Neuronal stem cell (in vitro differentiated cells): ENCODE results near the gene ETFRF1.

Experiments
- DNase-seq: peaks from one replicate; pipeline ENCODE4 v3.0.0-alpha.2; 2013; ENCODE audit warnings: low spot score
- H2AFZ ChIP-seq: one replicate; pipeline ENCODE4 v1.6.1; 2013; ENCODE audit warnings: mild to moderate bottlenecking, low read length, inconsistent platforms
- H2AK5ac ChIP-seq: 2 replicates; pipeline ENCODE4 v1.6.1; 2013; ENCODE audit warnings: low read depth, mild to moderate bottlenecking, inconsistent platforms, low read length, moderate library complexity, mixed read lengths
- H2BK120ac ChIP-seq: 2 replicates; pipeline ENCODE4 v1.6.1; 2013; ENCODE audit warnings: low read depth, mild to moderate bottlenecking, inconsistent platforms, low read length, moderate library complexity, mixed read lengths
- H2BK12ac ChIP-seq: one replicate; pipeline ENCODE4 v1.6.1; 2013; ENCODE audit warnings: low read length, inconsistent platforms
- H2BK15ac ChIP-seq: 2 replicates; pipeline ENCODE4 v1.6.1; 2013; ENCODE audit warnings: mild to moderate bottlenecking, low read length, inconsistent platforms, mixed read lengths
- H2BK5ac ChIP-seq: one replicate; pipeline ENCODE4 v1.6.1; 2013; ENCODE audit warnings: inconsistent platforms, mild to moderate bottlenecking, low read length, moderate library complexity
- H3K14ac ChIP-seq: one replicate; pipeline ENCODE4 v1.6.1; 2013; ENCODE audit warnings: low read length, inconsistent platforms
- H3K18ac ChIP-seq: 2 replicates; pipeline ENCODE4 v1.6.1; 2013; ENCODE audit warnings: low read length, inconsistent platforms
- H3K23ac ChIP-seq: 2 replicates; pipeline ENCODE4 v1.6.1; 2013; ENCODE audit warnings: low read depth, mild to moderate bottlenecking, mixed read lengths, low read length, inconsistent platforms; ENCODE audit not compliant: poor library complexity
- H3K27ac ChIP-seq: replicated peaks from 3 replicates; pipeline ENCODE4 v1.5.1; 2013; ENCODE audit warnings: low read length, inconsistent platforms
- H3K27me3 ChIP-seq, 3 experiments: 2 replicates each; pipeline ENCODE4 v1.6.1; 2013; ENCODE audit warnings: low read length in 3 of 3, mild to moderate bottlenecking in 2 of 3, inconsistent platforms in 1 of 3, low read depth in 1 of 3, mixed read lengths in 1 of 3, moderate library complexity in 1 of 3; ENCODE audit not compliant: control insufficient read depth in 3 of 3, insufficient read depth in 3 of 3
- H3K36me3 ChIP-seq, 2 donors: replicated peaks in 1 of 2; 2 replicates each; pipeline ENCODE4 v1.6.1; 2013; ENCODE audit warnings: low read length in 2 of 2; ENCODE audit not compliant: control insufficient read depth in 2 of 2, insufficient read depth in 2 of 2
- H3K4ac ChIP-seq: 2 replicates; pipeline ENCODE4 v1.6.1; 2013; ENCODE audit warnings: inconsistent platforms, mild to moderate bottlenecking, low read length, moderate library complexity
- H3K4me1 ChIP-seq, 2 donors: 1 replicate in 1 of 2; 2 replicates in 1 of 2; pipeline ENCODE4 v1.6.1; 2013; ENCODE audit warnings: low read length in 2 of 2, low read depth in 1 of 2; ENCODE audit not compliant: control insufficient read depth in 2 of 2, insufficient read depth in 1 of 2
- H3K4me2 ChIP-seq: one replicate; pipeline ENCODE4 v1.6.1; 2013; ENCODE audit warnings: mild to moderate bottlenecking, low read length, inconsistent platforms; ENCODE audit not compliant: insufficient read depth, poor library complexity, severe bottlenecking
- H3K4me3 ChIP-seq, 2 donors: 2 replicates each; pipeline ENCODE4 v1.5.1; 2013; ENCODE audit warnings: low read length in 2 of 2, mild to moderate bottlenecking in 2 of 2, inconsistent platforms in 1 of 2, moderate library complexity in 1 of 2
- H3K79me1 ChIP-seq: one replicate; pipeline ENCODE4 v1.6.1; 2013; ENCODE audit warnings: low read depth, mild to moderate bottlenecking, inconsistent platforms, low read length, moderate library complexity
- H3K9ac ChIP-seq: one replicate; pipeline ENCODE4 v1.6.1; 2013; ENCODE audit warnings: mild to moderate bottlenecking, low read depth, low read length, inconsistent platforms; ENCODE audit not compliant: poor library complexity
- H3K9me3 ChIP-seq, 2 donors: replicated peaks in 1 of 2; 2 replicates each; pipeline versions ENCODE3 to v1.6.1; 2013; ENCODE audit warnings: low read length in 2 of 2, mild to moderate bottlenecking in 2 of 2, inconsistent platforms in 1 of 2, low read depth in 1 of 2, mixed read lengths in 1 of 2, moderate library complexity in 1 of 2; ENCODE audit not compliant: control insufficient read depth in 2 of 2, insufficient read depth in 1 of 2
- H4K8ac ChIP-seq: one replicate; pipeline ENCODE4 v1.6.1; 2013; ENCODE audit warnings: low read depth, mild to moderate bottlenecking, inconsistent platforms, low read length, moderate library complexity
- H4K91ac ChIP-seq: one replicate; pipeline ENCODE4 v1.6.1; 2013; ENCODE audit warnings: low read length, low read depth, mild to moderate bottlenecking, inconsistent platforms; ENCODE audit not compliant: poor library complexity
- WGBS, 2 donors: extraction: QIAGEN DNeasy Blood & Tissue Kit; methylation state at CpG; one replicate each; pipeline ENCODE4 v1.1.7; 2013; ENCODE audit warnings: missing lambda C conversion rate in 2 of 2, mixed read lengths in 1 of 2; ENCODE audit not compliant: insufficient read length in 2 of 2, insufficient replicate concordance in 1 of 2; ENCODE audit errors: extremely low coverage in 2 of 2; 5-methylcytosine and 5-hydroxymethylcytosine counted together

Gene ETFRF1

GRCh38 chr12:25155022-25155576, 39.9 kb upstream of the ETFRF1 start:
- Histone ChIP-seq H4K91ac (no peak overlapping the region), H3K4me1 (no peaks in the 10 kb centered on the region), H3K36me3 (no peaks in the 10 kb centered on the region), H2BK12ac (no peak overlapping the region), H3K9ac (no peak overlapping the region), H2BK15ac (no peak overlapping the region), H3K18ac (no peak overlapping the region), H3K9me3 (no peaks in the 10 kb centered on the region), H2AFZ (no peak overlapping the region), H3K4me3 (no peak overlapping the region), H3K23ac (no peak overlapping the region), H2AK5ac (no peak overlapping the region), H2BK5ac (no peak overlapping the region), H3K4me2 (no peak overlapping the region), H3K79me1 (no peaks in the 10 kb centered on the region), H3K27me3 (no peaks in the 10 kb centered on the region), H4K8ac (no peak overlapping the region), H2BK120ac (no peak overlapping the region), H3K4ac (no peak overlapping the region), H3K14ac (no peak overlapping the region), H3K27ac (no peak overlapping the region)
- WGBS, 2 donors: no CpG with 5 or more reads among the region's 2 CpGs
- DNase-seq: peak; percentile 6

DNA sequence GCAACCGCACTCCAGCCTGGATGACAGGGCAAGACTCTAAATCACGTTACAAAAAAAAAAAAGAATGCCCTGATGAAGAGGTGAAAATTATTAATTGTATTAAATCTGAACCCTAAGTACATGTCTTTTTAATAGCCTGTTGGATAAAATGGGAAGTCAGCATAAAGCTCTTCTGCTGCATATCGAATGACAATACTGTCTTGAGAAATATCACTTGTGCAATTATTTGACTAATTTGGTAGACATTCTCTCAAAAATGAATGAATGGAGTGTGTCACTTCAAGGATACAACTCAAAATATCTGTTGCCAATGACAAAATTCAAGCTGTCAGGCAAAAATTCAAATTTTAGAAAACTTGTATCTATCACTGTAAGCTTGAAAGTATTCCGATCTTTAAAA, 39.0 kb upstream of the ETFRF1 start:
- no peak overlapping the region for H3K4me2 ChIP-seq
- no peak overlapping the region for H2BK120ac ChIP-seq
- H2AFZ ChIP-seq: no peak overlapping the region
- H2BK15ac ChIP-seq: no peak overlapping the region
- no peak for DNase-seq
- H3K9ac ChIP-seq: no peak overlapping the region
- H2BK5ac ChIP-seq: no peak overlapping the region
- H3K36me3 ChIP-seq: no peaks in the 10 kb centered on the region
- no peak overlapping the region for H2AK5ac ChIP-seq
- no peak overlapping the region for H3K4me3 ChIP-seq
- no peak overlapping the region for H4K8ac ChIP-seq
- H3K79me1 ChIP-seq: no peaks in the 10 kb centered on the region
- no peak overlapping the region for H3K27ac ChIP-seq
- no peak overlapping the region for H3K18ac ChIP-seq
- H3K9me3 ChIP-seq: no peaks in the 10 kb centered on the region
- no peak overlapping the region for H4K91ac ChIP-seq
- H3K23ac ChIP-seq: no peak overlapping the region
- no peaks in the 10 kb centered on the region for H3K4me1 ChIP-seq
- WGBS, 2 donors: no CpG with 5 or more reads among the region's 4 CpGs
- no peak overlapping the region for H2BK12ac ChIP-seq
- H3K4ac ChIP-seq: no peak overlapping the region
- H3K27me3 ChIP-seq: no peaks in the 10 kb centered on the region
- H3K14ac ChIP-seq: no peak overlapping the region

DNA sequence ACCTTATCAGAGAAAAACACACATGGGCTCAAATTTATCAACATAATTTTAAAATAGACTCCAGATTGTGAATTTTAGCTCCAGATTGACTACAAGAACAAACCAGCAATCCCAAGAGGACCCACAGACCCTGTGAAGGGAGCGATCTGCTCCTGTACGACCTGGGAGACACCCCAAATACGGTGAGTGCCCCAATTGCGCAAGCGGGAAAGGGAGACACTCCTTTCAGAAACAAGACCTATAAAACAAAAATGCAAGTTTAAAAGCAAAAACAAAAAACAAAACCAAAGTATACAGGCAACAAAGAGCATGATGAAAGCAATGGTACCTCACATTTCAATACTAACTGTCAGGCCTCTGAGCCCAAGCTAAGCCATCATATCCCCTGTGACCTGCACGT, 32.2 kb upstream of the ETFRF1 start:
- no peak overlapping the region for H3K18ac ChIP-seq
- H3K23ac ChIP-seq: no peak overlapping the region
- no peak overlapping the region for H3K4me3 ChIP-seq
- no peaks in the 10 kb centered on the region for H3K4me1 ChIP-seq
- no peak overlapping the region for H3K27ac ChIP-seq
- no peak overlapping the region for H3K4ac ChIP-seq
- H2BK120ac ChIP-seq: no peak overlapping the region
- H3K79me1 ChIP-seq: no peaks in the 10 kb centered on the region
- WGBS, 2 donors: no CpG with 5 or more reads among the region's 6 CpGs
- no peak overlapping the region for H2BK15ac ChIP-seq
- no peak overlapping the region for H3K4me2 ChIP-seq
- H3K9ac ChIP-seq: no peak overlapping the region
- DNase-seq: no peak
- H2BK12ac ChIP-seq: no peak overlapping the region
- H4K91ac ChIP-seq: no peak overlapping the region
- no peak overlapping the region for H2AK5ac ChIP-seq
- no peaks in the 10 kb centered on the region for H3K36me3 ChIP-seq
- no peak overlapping the region for H3K14ac ChIP-seq
- H3K27me3 ChIP-seq: no peaks in the 10 kb centered on the region
- no peak overlapping the region for H2AFZ ChIP-seq
- H4K8ac ChIP-seq: no peak overlapping the region
- no peaks in the 10 kb centered on the region for H3K9me3 ChIP-seq
- no peak overlapping the region for H2BK5ac ChIP-seq

- H2AFZ ChIP-seq: no peak overlapping the region
- H3K4ac ChIP-seq: no peak overlapping the region
- no peak overlapping the region for H3K4me2 ChIP-seq
- H3K4me1 ChIP-seq: no peaks in the 10 kb centered on the region
- no peaks in the 10 kb centered on the region for H3K9me3 ChIP-seq
- no peak overlapping the region for H3K18ac ChIP-seq
- H2AK5ac ChIP-seq: no peak overlapping the region
- no peak overlapping the region for H4K91ac ChIP-seq
- no peak overlapping the region for H2BK15ac ChIP-seq
- no CpG with 5 or more reads among the region's 3 CpGs for WGBS, 2 donors
- H3K27ac ChIP-seq: no peak overlapping the region
- no peak overlapping the region for H3K23ac ChIP-seq
- H2BK5ac ChIP-seq: no peak overlapping the region
- no peak overlapping the region for H4K8ac ChIP-seq
- no peaks in the 10 kb centered on the region for H3K36me3 ChIP-seq
- no peaks in the 10 kb centered on the region for H3K27me3 ChIP-seq
- no peak overlapping the region for H2BK12ac ChIP-seq
- H3K14ac ChIP-seq: no peak overlapping the region
- H2BK120ac ChIP-seq: no peak overlapping the region
- no peak overlapping the region for H3K4me3 ChIP-seq
- DNase-seq: no peak
- H3K9ac ChIP-seq: no peak overlapping the region
- H3K79me1 ChIP-seq: no peaks in the 10 kb centered on the region
These were observed 12.3 kb upstream of the ETFRF1 start for GRCh38 chr12:25182765-25183164.
